CD4-positive, alpha-beta T cell treated with Interleukin-15 for 1 hour (primary cell): ENCODE measurements around the gene GLDC.

ENCODE experiments used
- DNase-seq: peaks from one replicate; pipeline ENCODE4 v3.0.0-alpha.2; 2020

The GLDC gene

DNA sequence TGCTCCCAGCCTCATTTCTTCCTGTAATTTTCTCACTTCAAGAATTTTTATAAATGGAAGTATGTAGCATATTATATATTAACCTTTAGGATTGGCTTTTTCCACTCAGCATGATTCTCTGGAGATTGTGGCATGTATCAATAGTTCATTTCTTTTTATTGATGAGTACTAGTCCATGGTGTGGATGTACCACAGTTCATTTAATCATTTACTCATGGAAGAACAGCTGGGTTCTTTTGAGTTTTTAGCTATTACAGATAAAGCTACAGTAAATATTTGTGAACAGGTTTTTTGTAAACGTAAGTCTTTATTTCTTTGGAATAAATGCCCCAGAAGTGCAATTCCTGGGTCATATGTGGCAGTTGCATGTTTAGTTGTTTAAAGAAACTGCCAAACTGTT is 156.4 kb downstream of the GLDC start:
- DNase-seq, result no peak

DNA sequence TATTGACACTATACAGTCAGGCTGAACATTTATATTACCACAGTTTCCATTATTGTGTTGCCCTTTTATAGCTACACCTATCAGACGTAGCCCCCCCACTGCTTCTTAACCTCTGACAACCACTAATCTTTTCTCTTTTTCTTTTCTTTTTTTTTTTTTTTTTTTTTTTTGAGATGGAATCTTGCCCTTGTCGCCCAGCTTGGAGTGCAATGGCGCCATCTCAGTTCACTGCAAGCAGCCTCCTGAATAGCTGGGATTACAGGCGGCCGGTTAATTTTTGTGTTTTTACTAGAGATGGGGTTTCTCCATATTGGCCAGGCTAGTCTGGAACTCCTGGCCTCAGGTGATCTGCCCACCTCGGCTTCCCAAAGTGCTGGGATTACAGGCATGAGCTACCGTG is 157.1 kb downstream of the GLDC start:
- DNase-seq, result no peak

DNA sequence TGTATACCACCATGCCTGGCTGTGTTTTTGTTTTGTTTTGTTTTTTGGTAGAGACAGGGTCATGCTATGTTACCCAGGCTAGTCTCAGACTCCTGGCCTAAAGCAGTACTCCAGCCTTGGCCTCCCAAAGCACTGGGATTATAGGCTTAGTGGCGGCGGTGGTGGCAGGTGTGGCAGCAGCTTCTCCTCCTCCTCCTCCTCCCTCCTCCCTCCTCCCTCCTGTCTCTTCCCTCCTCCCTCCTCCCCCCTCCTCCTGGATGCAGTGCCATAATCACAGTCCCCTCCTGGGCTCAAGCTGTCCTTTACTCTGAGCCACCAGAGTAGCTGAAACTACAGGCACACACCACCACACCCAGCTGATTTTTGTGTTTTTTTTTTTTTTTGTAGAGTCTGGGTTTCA is 161.3 kb downstream of the GLDC start:
- DNase-seq, result no peak
